HCT116 (cell line): Measurements from ENCODE around the gene PTPRO. TPM values are rescaled to one million over a fixed set of nuclear protein-coding genes. Genes with fewer than 3 reads are reported as not detected.

Experiments used
- ATAC-seq: fragments of 200-7000 bp; cut with Tn5 transposase; 2 replicates; pipeline ENCODE4 v1.9.1; 2020; ENCODE audit warnings: mild to moderate bottlenecking, moderate library complexity
- BruUV-seq: library from RNA; stranded (reverse); fragments of 400-500 nt; replicated peaks from 2 replicates; lab custom pipeline; 2021; lab: Mats Ljungman, UMichigan
- CTCF ChIA-PET: fragments of 300-600 bp; sonication (Branson Sonifier 250); formaldehyde crosslinking; loops from one replicate; lab custom pipeline; 2021; ENCODE audit warnings: antibody characterized with exemption; lab: Charles Lee
- POLR2A ChIA-PET: fragments of 300-600, 350-600 bp; sonication (Branson Sonifier 250); formaldehyde crosslinking; loops from one replicate; lab custom pipeline; 2021; ENCODE audit warnings: antibody characterized with exemption; lab: Charles Lee
- RAD21 ChIA-PET, 2 experiments: fragments of 300-600 bp; sonication (Branson Sonifier 250); formaldehyde crosslinking; loops; one replicate each; lab custom pipeline; 2023; ENCODE audit warnings: low total read pairs in 2 of 2; ENCODE audit not compliant: uncharacterized antibody in 2 of 2, unreplicated experiment in 2 of 2, low non-redundant PET in 1 of 2; lab: Charles Lee
- DNase-seq: peaks from one replicate; pipeline ENCODE4 v3.0.0-alpha.2; 2010; ENCODE audit warnings: low read depth, low spot score
- H2AFZ ChIP-seq: fragments of 200-600 bp; shearing (Covaris generic), sonication (generic); 2 replicates; pipeline ENCODE4 v1.6.1; 2017; ENCODE audit warnings: low read depth, mixed run types, mixed read lengths, antibody characterized with exemption, low read length; ENCODE audit not compliant: poor library complexity, severe bottlenecking
- H3K27ac ChIP-seq: 2 replicates; pipeline ENCODE4 v1.5.1; 2012; ENCODE audit warnings: low read depth, low read length
- H3K27me3 ChIP-seq: fragments of 200-600 bp; sonication (generic); 2 replicates; pipeline ENCODE4 v1.6.1; 2016; ENCODE audit warnings: mixed run types, low read length, mixed read lengths; ENCODE audit not compliant: insufficient read depth
- H3K36me3 ChIP-seq, 2 experiments: fragments of 200-500 bp in 1 of 2; fragments of 200-600 bp in 1 of 2; sonication (Bioruptor generic) in 1 of 2; sonication (generic) in 1 of 2; 2 replicates each; pipeline versions ENCODE4 v1.5.1 to v1.6.1; 2014 to 2016; ENCODE audit warnings: low read length in 2 of 2, inconsistent platforms in 1 of 2, mixed read lengths in 1 of 2, mixed run types in 1 of 2; ENCODE audit not compliant: insufficient read depth in 2 of 2, control insufficient read depth in 1 of 2
- H3K4me1 ChIP-seq, 2 experiments: fragments of 200-600 bp in 1 of 2; sonication (generic) in 1 of 2; 2 replicates each; pipeline versions ENCODE4 v1.5.1 to v1.6.1; 2012 to 2017; ENCODE audit warnings: low read length in 2 of 2, inconsistent platforms in 1 of 2, mild to moderate bottlenecking in 1 of 2, mixed read lengths in 1 of 2, mixed run types in 1 of 2, moderate library complexity in 1 of 2; ENCODE audit not compliant: insufficient read depth in 2 of 2, control insufficient read depth in 1 of 2
- H3K4me2 ChIP-seq: fragments of 200-600 bp; sonication (generic); 2 replicates; pipeline ENCODE4 v1.6.1; 2017; ENCODE audit warnings: mixed run types, low read length, mixed read lengths
- H3K4me3 ChIP-seq, 2 experiments: fragments of 200-600 bp in 1 of 2; sonication (generic) in 1 of 2; replicated peaks in 1 of 2; 2 replicates each; pipeline ENCODE4 v1.5.1; 2011 to 2016; ENCODE audit warnings: low read length in 2 of 2, control low read depth in 1 of 2, low read depth in 1 of 2, mild to moderate bottlenecking in 1 of 2, mixed read lengths in 1 of 2, mixed run types in 1 of 2
- H3K79me2 ChIP-seq: fragments of 200-600 bp; sonication (generic); 2 replicates; pipeline ENCODE4 v1.6.1; 2017; ENCODE audit warnings: mild to moderate bottlenecking, mixed run types, low read length, moderate library complexity, mixed read lengths; ENCODE audit not compliant: insufficient read depth
- H3K9ac ChIP-seq: fragments of 200-600 bp; sonication (generic); 2 replicates; pipeline ENCODE4 v1.6.1; 2016; ENCODE audit warnings: low read length, mixed read lengths
- H3K9me2 ChIP-seq: fragments of 200-600 bp; sonication (generic), shearing (Covaris generic); 2 replicates; pipeline ENCODE4 v1.6.1; 2017; ENCODE audit warnings: mixed run types, mild to moderate bottlenecking, moderate library complexity; ENCODE audit not compliant: insufficient read depth
- H3K9me3 ChIP-seq, 2 experiments: fragments of 200-500 bp in 1 of 2; fragments of 200-600 bp in 1 of 2; sonication (Bioruptor generic) in 1 of 2; sonication (generic) in 1 of 2; 2 replicates each; pipeline ENCODE4 v1.6.1; 2014 to 2017; ENCODE audit warnings: low read length in 2 of 2, mixed read lengths in 2 of 2, inconsistent platforms in 1 of 2, low read depth in 1 of 2, mild to moderate bottlenecking in 1 of 2, mixed run types in 1 of 2, moderate library complexity in 1 of 2; ENCODE audit not compliant: control insufficient read depth in 1 of 2, insufficient read depth in 1 of 2
- H4K20me1 ChIP-seq: fragments of 200-600 bp; sonication (generic), shearing (Covaris generic); 2 replicates; pipeline ENCODE4 v1.6.1; 2017; ENCODE audit warnings: mixed run types, mild to moderate bottlenecking, moderate library complexity; ENCODE audit not compliant: insufficient read depth
- EGR1 ChIP-seq: IDR thresholded peaks from 2 replicates; pipeline ENCODE4 v1.6.1; 2012; ENCODE audit warnings: low read depth
- ELF1 ChIP-seq: IDR thresholded peaks from 2 replicates; pipeline ENCODE4 v1.6.1; 2012; ENCODE audit warnings: low read depth, borderline replicate concordance
- EZH2phosphoT487 ChIP-seq: fragments of 200-600 bp; IDR thresholded peaks from 2 replicates; pipeline ENCODE4 v1.6.1; 2018; ENCODE audit warnings: antibody characterized with exemption, borderline replicate concordance
- MAX ChIP-seq: IDR thresholded peaks from 2 replicates; pipeline ENCODE4 v1.6.1; 2012
- POLR2A ChIP-seq: IDR thresholded peaks from 2 replicates; pipeline ENCODE4 v1.7.0; 2011; ENCODE audit warnings: borderline replicate concordance; ENCODE audit not compliant: insufficient read depth, insufficient read length; ENCODE audit errors: extremely low read depth
- POLR2AphosphoS5 ChIP-seq: IDR thresholded peaks from 2 replicates; pipeline ENCODE4 v1.6.1; 2011; ENCODE audit warnings: mild to moderate bottlenecking, low read depth, low read length, moderate library complexity
- SIN3A ChIP-seq: IDR thresholded peaks from 2 replicates; pipeline ENCODE4 v1.6.1; 2012; ENCODE audit warnings: low read depth
- SP1 ChIP-seq: IDR thresholded peaks from 2 replicates; pipeline ENCODE4 v1.6.1; 2012; ENCODE audit warnings: low read depth
- YY1 ChIP-seq: IDR thresholded peaks from 2 replicates; pipeline ENCODE4 v1.6.1; 2011; ENCODE audit warnings: low read length, low read depth, moderate library complexity, mild to moderate bottlenecking; ENCODE audit not compliant: insufficient replicate concordance; ENCODE audit errors: extremely low read depth
- ZNF274 ChIP-seq: fragments of 200-500 bp; sonication (Bioruptor generic); IDR thresholded peaks from 2 replicates; pipeline ENCODE4 v1.6.1; 2014; ENCODE audit warnings: mild to moderate bottlenecking, low read depth, low read length, inconsistent platforms
- intact Hi-C: fragments of 100-400 bp; cut with micrococcal nuclease; formaldehyde crosslinking; loops from 2 replicates; pipeline ENCODE4 v1.10.0; 2022
- total RNA-seq: library from RNA; stranded (reverse); gene quantifications from one replicate; pipeline ENCODE4 v1.2.1, GENCODE V29; 2021; ENCODE audit not compliant: unreplicated experiment

Gene PTPRO
- total RNA-seq, 1 experiment from 2014 or later, result not detected

DNA sequence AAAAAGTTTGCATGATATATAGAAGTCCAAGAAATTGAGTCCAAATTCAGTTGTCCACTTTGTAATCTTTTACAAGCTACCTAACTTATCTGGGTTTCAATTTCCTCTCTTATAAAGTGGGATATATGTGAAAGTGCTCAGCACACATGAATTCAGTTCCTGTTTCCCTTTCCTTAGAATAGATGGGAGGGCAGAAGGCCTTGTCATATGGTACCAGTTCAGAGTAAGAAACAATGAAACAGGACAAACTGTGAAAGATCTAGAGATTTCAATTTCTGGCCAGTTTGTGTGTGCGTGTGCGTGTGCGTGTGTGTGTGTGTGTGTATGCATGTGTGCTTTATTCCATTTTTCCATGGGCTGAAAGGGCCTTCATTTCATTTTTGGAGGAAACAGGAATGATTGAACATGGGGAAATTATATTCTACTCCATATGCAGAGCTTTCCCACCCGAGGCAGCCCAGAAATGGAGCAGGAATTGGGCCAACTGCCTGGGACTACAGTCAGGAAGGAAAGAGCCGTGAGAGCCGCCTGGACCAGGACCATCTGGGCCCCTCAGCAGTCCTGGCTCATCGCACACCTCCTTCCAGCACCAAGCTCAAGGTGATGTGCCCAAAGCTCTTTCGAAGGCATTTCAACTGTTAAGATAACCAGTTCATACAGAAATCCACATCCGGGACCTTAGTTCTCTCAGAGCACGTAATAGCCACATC lies 283.7 kb downstream of the PTPRO start:
- Histone ChIP-seq H2AFZ (no peak overlapping the region), H3K27me3 (no peaks in the 10 kb centered on the region), H3K36me3 (no peaks in the 10 kb centered on the region), H3K9me2 (no peaks in the 10 kb centered on the region), H3K79me2 (no peaks in the 10 kb centered on the region), H3K4me1 (peaks cover 0 to 8% of the 10 kb centered on the region in 2 experiments; a peak in 3 of 4 replicates), H3K9me3 (no peaks in the 10 kb centered on the region), H3K27ac (no peak overlapping the region), H3K4me2 (no peak overlapping the region), H3K9ac (no peak overlapping the region), H4K20me1 (no peaks in the 10 kb centered on the region), H3K4me3 (no peak overlapping the region)
- BruUV-seq, result no TSS peak
- POLR2A ChIA-PET, result no interaction called here
- CTCF ChIA-PET, result interaction anchor here (1.7 kb wide), 1 partner anchor 16 kb away, joined by 7 read pairs; no protein-coding TSS in a partner anchor
- ATAC-seq (no peak), DNase-seq (no peak)
- RAD21 ChIA-PET, result no interaction called here
- no peak for TF ChIP-seq SIN3A
- no peak for TF ChIP-seq POLR2AphosphoS5
- no peak for TF ChIP-seq EGR1
- no peak for TF ChIP-seq MAX
- TF ChIP-seq ELF1, result no peak
- intact Hi-C loops, result no loop called here

DNA sequence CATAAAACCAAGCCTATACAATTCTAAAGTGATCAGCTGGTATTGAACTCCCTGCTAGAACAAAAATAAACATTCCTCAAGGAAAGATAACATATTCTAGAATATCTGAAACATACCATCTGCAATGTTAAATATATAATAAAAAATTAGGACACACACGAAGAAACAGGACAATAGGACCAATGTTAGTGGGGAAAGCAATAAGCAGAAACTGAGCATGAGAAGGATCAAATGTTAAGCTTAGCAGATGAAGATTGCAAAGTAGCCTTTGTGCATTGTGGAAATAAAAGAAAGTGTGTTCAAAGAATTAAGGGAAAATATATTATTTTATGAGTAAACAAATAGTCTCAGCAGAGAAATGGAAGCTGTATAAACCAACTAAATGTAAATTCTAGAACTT lies 286.1 kb downstream of the PTPRO start:
- H3K9me2 ChIP-seq, result no peaks in the 10 kb centered on the region
- no peaks in the 10 kb centered on the region for H3K9me3 ChIP-seq
- CTCF ChIA-PET, result interaction anchor here (0.9 to 1.7 kb wide), 2 partner anchors 21 to 24 kb away, joined by 3 to 7 read pairs; no protein-coding TSS in a partner anchor
- no peak overlapping the region for H3K9ac ChIP-seq
- H3K27me3 ChIP-seq, result no peaks in the 10 kb centered on the region
- ATAC-seq (no peak), DNase-seq (no peak)
- no peaks in the 10 kb centered on the region for H3K4me1 ChIP-seq
- H3K4me2 ChIP-seq, result no peak overlapping the region
- H4K20me1 ChIP-seq, result no peaks in the 10 kb centered on the region
- TF ChIP-seq SP1 (no peak), POLR2AphosphoS5 (no peak), ZNF274 (no peak), YY1 (no peak), EZH2phosphoT487 (no peak), POLR2A (no peak)
- no peak overlapping the region for H3K27ac ChIP-seq
- H3K4me3 ChIP-seq, result no peak overlapping the region
- POLR2A ChIA-PET, result no interaction called here
- H2AFZ ChIP-seq, result no peak overlapping the region
- H3K36me3 ChIP-seq, result no peaks in the 10 kb centered on the region
- RAD21 ChIA-PET, result no interaction called here
- no TSS peak for BruUV-seq
- H3K79me2 ChIP-seq, result no peaks in the 10 kb centered on the region
- intact Hi-C loops, result no loop called here
